Neuronal stem cell (in vitro differentiated cells): Measurements from ENCODE around the gene TRIM63.
A peak's percentile ranks its signal among the peaks of the same experiment; 100 is the strongest.

Source experiments
- DNase-seq: peaks from one replicate; pipeline ENCODE4 v3.0.0-alpha.2; 2013; ENCODE audit warnings: low spot score
- H2AFZ ChIP-seq: one replicate; pipeline ENCODE4 v1.6.1; 2013; ENCODE audit warnings: mild to moderate bottlenecking, low read length, inconsistent platforms
- H2AK5ac ChIP-seq: 2 replicates; pipeline ENCODE4 v1.6.1; 2013; ENCODE audit warnings: low read depth, mild to moderate bottlenecking, inconsistent platforms, low read length, moderate library complexity, mixed read lengths
- H2BK120ac ChIP-seq: 2 replicates; pipeline ENCODE4 v1.6.1; 2013; ENCODE audit warnings: low read depth, mild to moderate bottlenecking, inconsistent platforms, low read length, moderate library complexity, mixed read lengths
- H2BK12ac ChIP-seq: one replicate; pipeline ENCODE4 v1.6.1; 2013; ENCODE audit warnings: low read length, inconsistent platforms
- H2BK15ac ChIP-seq: 2 replicates; pipeline ENCODE4 v1.6.1; 2013; ENCODE audit warnings: mild to moderate bottlenecking, low read length, inconsistent platforms, mixed read lengths
- H2BK5ac ChIP-seq: one replicate; pipeline ENCODE4 v1.6.1; 2013; ENCODE audit warnings: inconsistent platforms, mild to moderate bottlenecking, low read length, moderate library complexity
- H3K14ac ChIP-seq: one replicate; pipeline ENCODE4 v1.6.1; 2013; ENCODE audit warnings: low read length, inconsistent platforms
- H3K18ac ChIP-seq: 2 replicates; pipeline ENCODE4 v1.6.1; 2013; ENCODE audit warnings: low read length, inconsistent platforms
- H3K23ac ChIP-seq: 2 replicates; pipeline ENCODE4 v1.6.1; 2013; ENCODE audit warnings: low read depth, mild to moderate bottlenecking, mixed read lengths, low read length, inconsistent platforms; ENCODE audit not compliant: poor library complexity
- H3K27ac ChIP-seq: replicated peaks from 3 replicates; pipeline ENCODE4 v1.5.1; 2013; ENCODE audit warnings: low read length, inconsistent platforms
- H3K27me3 ChIP-seq, 3 experiments: 2 replicates each; pipeline ENCODE4 v1.6.1; 2013; ENCODE audit warnings: low read length in 3 of 3, mild to moderate bottlenecking in 2 of 3, inconsistent platforms in 1 of 3, low read depth in 1 of 3, mixed read lengths in 1 of 3, moderate library complexity in 1 of 3; ENCODE audit not compliant: control insufficient read depth in 3 of 3, insufficient read depth in 3 of 3
- H3K36me3 ChIP-seq, 2 donors: replicated peaks in 1 of 2; 2 replicates each; pipeline ENCODE4 v1.6.1; 2013; ENCODE audit warnings: low read length in 2 of 2; ENCODE audit not compliant: control insufficient read depth in 2 of 2, insufficient read depth in 2 of 2
- H3K4ac ChIP-seq: 2 replicates; pipeline ENCODE4 v1.6.1; 2013; ENCODE audit warnings: inconsistent platforms, mild to moderate bottlenecking, low read length, moderate library complexity
- H3K4me1 ChIP-seq, 2 donors: 1 replicate in 1 of 2; 2 replicates in 1 of 2; pipeline ENCODE4 v1.6.1; 2013; ENCODE audit warnings: low read length in 2 of 2, low read depth in 1 of 2; ENCODE audit not compliant: control insufficient read depth in 2 of 2, insufficient read depth in 1 of 2
- H3K4me2 ChIP-seq: one replicate; pipeline ENCODE4 v1.6.1; 2013; ENCODE audit warnings: mild to moderate bottlenecking, low read length, inconsistent platforms; ENCODE audit not compliant: insufficient read depth, poor library complexity, severe bottlenecking
- H3K4me3 ChIP-seq, 2 donors: 2 replicates each; pipeline ENCODE4 v1.5.1; 2013; ENCODE audit warnings: low read length in 2 of 2, mild to moderate bottlenecking in 2 of 2, inconsistent platforms in 1 of 2, moderate library complexity in 1 of 2
- H3K79me1 ChIP-seq: one replicate; pipeline ENCODE4 v1.6.1; 2013; ENCODE audit warnings: low read depth, mild to moderate bottlenecking, inconsistent platforms, low read length, moderate library complexity
- H3K9ac ChIP-seq: one replicate; pipeline ENCODE4 v1.6.1; 2013; ENCODE audit warnings: mild to moderate bottlenecking, low read depth, low read length, inconsistent platforms; ENCODE audit not compliant: poor library complexity
- H3K9me3 ChIP-seq, 2 donors: replicated peaks in 1 of 2; 2 replicates each; pipeline versions ENCODE3 to v1.6.1; 2013; ENCODE audit warnings: low read length in 2 of 2, mild to moderate bottlenecking in 2 of 2, inconsistent platforms in 1 of 2, low read depth in 1 of 2, mixed read lengths in 1 of 2, moderate library complexity in 1 of 2; ENCODE audit not compliant: control insufficient read depth in 2 of 2, insufficient read depth in 1 of 2
- H4K8ac ChIP-seq: one replicate; pipeline ENCODE4 v1.6.1; 2013; ENCODE audit warnings: low read depth, mild to moderate bottlenecking, inconsistent platforms, low read length, moderate library complexity
- H4K91ac ChIP-seq: one replicate; pipeline ENCODE4 v1.6.1; 2013; ENCODE audit warnings: low read length, low read depth, mild to moderate bottlenecking, inconsistent platforms; ENCODE audit not compliant: poor library complexity
- WGBS, 2 donors: extraction: QIAGEN DNeasy Blood & Tissue Kit; methylation state at CpG; one replicate each; pipeline ENCODE4 v1.1.7; 2013; ENCODE audit warnings: missing lambda C conversion rate in 2 of 2, mixed read lengths in 1 of 2; ENCODE audit not compliant: insufficient read length in 2 of 2, insufficient replicate concordance in 1 of 2; ENCODE audit errors: extremely low coverage in 2 of 2; 5-methylcytosine and 5-hydroxymethylcytosine counted together

TRIM63 gene

GRCh38 chr1:26111530-26112406, 44.3 kb upstream of the TRIM63 start, which contains the start of gene PDIK1L:
TSS of gene PDIK1L (plus strand) at chr1:26111824. CDS start at chr1:26114309, 2,485 bp downstream.
- H2BK120ac ChIP-seq = peak within 1 kb of the TSS; percentile 47
- H2BK15ac ChIP-seq = peak within 1 kb of the TSS; percentile 99
- peak within 1 kb of the TSS; percentile 95 for H3K27ac ChIP-seq
- peak within 1 kb of the TSS; percentile 92 to 99 for H3K4me3 ChIP-seq
- peak within 1 kb of the TSS; percentile 97 for H3K4me2 ChIP-seq
- H3K4me1 ChIP-seq = peaks cover 6 to 10% of the 10 kb centered on the region in 2 donors
- peak; percentile 96 for DNase-seq
- H3K23ac ChIP-seq = peak within 1 kb of the TSS; percentile 95
- H2AFZ ChIP-seq = peak within 1 kb of the TSS; percentile 98
- peak within 1 kb of the TSS; percentile 99 for H2BK5ac ChIP-seq
- peaks cover 3% of the 10 kb centered on the region for H3K79me1 ChIP-seq
- H2BK12ac ChIP-seq = peak within 1 kb of the TSS; percentile 75
- peak within 1 kb of the TSS; percentile 100 for H3K18ac ChIP-seq
- peak within 1 kb of the TSS; percentile 89 for H3K14ac ChIP-seq
- peak within 1 kb of the TSS; percentile 86 for H4K8ac ChIP-seq
- no peaks in the 10 kb centered on the region for H3K9me3 ChIP-seq
- peak within 1 kb of the TSS; percentile 95 for H2AK5ac ChIP-seq
- H3K4ac ChIP-seq = no peak within 1 kb of the TSS
- H4K91ac ChIP-seq = peak within 1 kb of the TSS; percentile 92
- H3K36me3 ChIP-seq = peaks cover 7 to 31% of the 10 kb centered on the region in 2 donors
- no CpG with 5 or more reads among the region's 96 CpGs for WGBS, 2 donors
- peak within 1 kb of the TSS; percentile 99 for H3K9ac ChIP-seq
- H3K27me3 ChIP-seq = no peaks in the 10 kb centered on the region

- H2BK5ac ChIP-seq = peak overlapping the region; percentile 99
- peak; percentile 87 for DNase-seq
- peaks cover 6 to 10% of the 10 kb centered on the region in 2 donors for H3K4me1 ChIP-seq
- peak overlapping the region; percentile 95 for H3K27ac ChIP-seq
- H3K23ac ChIP-seq = peak overlapping the region; percentile 93
- peak overlapping the region; percentile 98 for H2AFZ ChIP-seq
- WGBS, 2 donors = no CpG with 5 or more reads among the region's 85 CpGs
- no peaks in the 10 kb centered on the region for H3K9me3 ChIP-seq
- no peak overlapping the region for H3K4ac ChIP-seq
- H3K79me1 ChIP-seq = peaks cover 3% of the 10 kb centered on the region
- peak overlapping the region; percentile 95 for H2AK5ac ChIP-seq
- H4K8ac ChIP-seq = no peak overlapping the region
- H3K4me3 ChIP-seq = peak overlapping the region; percentile 91 to 99
- H2BK120ac ChIP-seq = peak overlapping the region; percentile 47
- peak overlapping the region; percentile 95 for H3K9ac ChIP-seq
- peak overlapping the region; percentile 99 for H3K18ac ChIP-seq
- H3K14ac ChIP-seq = peak overlapping the region; percentile 89
- H3K4me2 ChIP-seq = peak overlapping the region; percentile 89
- peaks cover 7 to 24% of the 10 kb centered on the region in 2 donors for H3K36me3 ChIP-seq
- no peaks in the 10 kb centered on the region for H3K27me3 ChIP-seq
- H4K91ac ChIP-seq = peak overlapping the region; percentile 92
- peak overlapping the region; percentile 75 for H2BK12ac ChIP-seq
- H2BK15ac ChIP-seq = peak overlapping the region; percentile 99
These were observed 43.5 kb upstream of the TRIM63 start for GRCh38 chr1:26110731-26111529.

GRCh38 chr1:26109229-26110164, 42.1 kb upstream of the TRIM63 start:
- H2AFZ ChIP-seq = no peak overlapping the region
- H3K27me3 ChIP-seq = no peaks in the 10 kb centered on the region
- H2BK120ac ChIP-seq = no peak overlapping the region
- DNase-seq = no peak
- WGBS, 2 donors = no CpG with 5 or more reads among the region's 5 CpGs
- no peak overlapping the region for H3K27ac ChIP-seq
- H3K36me3 ChIP-seq = peaks cover 5 to 11% of the 10 kb centered on the region in 2 donors
- H3K23ac ChIP-seq = no peak overlapping the region
- H2AK5ac ChIP-seq = no peak overlapping the region
- H3K9me3 ChIP-seq = no peaks in the 10 kb centered on the region
- no peak overlapping the region for H4K8ac ChIP-seq
- peak overlapping the region in 1 of 2 donors; percentile 99 for H3K4me3 ChIP-seq
- H3K4me2 ChIP-seq = no peak overlapping the region
- no peak overlapping the region for H2BK12ac ChIP-seq
- H3K18ac ChIP-seq = no peak overlapping the region
- H2BK15ac ChIP-seq = no peak overlapping the region
- no peak overlapping the region for H3K14ac ChIP-seq
- H3K9ac ChIP-seq = no peak overlapping the region
- no peak overlapping the region for H3K4ac ChIP-seq
- H3K79me1 ChIP-seq = peaks cover 3% of the 10 kb centered on the region
- H4K91ac ChIP-seq = no peak overlapping the region
- peaks cover 6 to 13% of the 10 kb centered on the region in 2 donors for H3K4me1 ChIP-seq
- H2BK5ac ChIP-seq = no peak overlapping the region
